Activated naive CD4-positive, alpha-beta T cell (primary cell): ENCODE measurements around the gene SLC38A4.
"Not testable (repeated sequence)": the region's sequence is repeated elsewhere in the genome, so short reads cannot be mapped to it uniquely, and the experiment has no call there.

Experiments used
- DNase-seq, 4 experiments: peaks; one replicate each; lab custom pipeline; 2025; lab: John Stamatoyannopoulos, UW

Gene SLC38A4

GRCh38 chr12:46774322-46774633, 51.5 kb downstream of the SLC38A4 start:
- no peak for DNase-seq

GRCh38 chr12:46773586-46774321, 52.0 kb downstream of the SLC38A4 start:
- no peak for DNase-seq

- no peak for DNase-seq
These were observed 54.4 kb downstream of the SLC38A4 start for GRCh38 chr12:46771268-46771827.

- no peak for DNase-seq
These were observed 55.2 kb downstream of the SLC38A4 start for GRCh38 chr12:46770501-46771183.

GRCh38 chr12:46764005-46764404, 61.8 kb downstream of the SLC38A4 start:
- DNase-seq = no peak

GRCh38 chr12:46763230-46763629, 62.6 kb downstream of the SLC38A4 start:
- DNase-seq = no peak

- no peak for DNase-seq
These were observed 71.2 kb downstream of the SLC38A4 start for GRCh38 chr12:46754550-46754949.

GRCh38 chr12:46752396-46752795, 73.4 kb downstream of the SLC38A4 start:
- DNase-seq = no peak

- DNase-seq = no peak
These were observed 74.6 kb downstream of the SLC38A4 start for GRCh38 chr12:46751173-46751572.

- no peak for DNase-seq
These were observed 76.5 kb downstream of the SLC38A4 start for GRCh38 chr12:46749322-46749721.

- DNase-seq = no peak
These were observed 81.5 kb downstream of the SLC38A4 start for GRCh38 chr12:46744283-46744682.

- DNase-seq = no peak
These were observed 82.3 kb downstream of the SLC38A4 start for GRCh38 chr12:46743456-46743855.

GRCh38 chr12:46742271-46742670, 83.5 kb downstream of the SLC38A4 start:
- DNase-seq = not testable (repeated sequence)

- DNase-seq = no peak
These were observed 100.5 kb downstream of the SLC38A4 start for GRCh38 chr12:46725332-46725731.

- no peak for DNase-seq
These were observed 102.0 kb downstream of the SLC38A4 start for GRCh38 chr12:46723629-46724419.

- no peak for DNase-seq
These were observed 103.2 kb downstream of the SLC38A4 start for GRCh38 chr12:46722394-46723185.

GRCh38 chr12:46718495-46718894, 107.3 kb downstream of the SLC38A4 start:
- DNase-seq = no peak

GRCh38 chr12:46717868-46718267, 107.9 kb downstream of the SLC38A4 start:
- DNase-seq = no peak

GRCh38 chr12:46717159-46717558, 108.6 kb downstream of the SLC38A4 start:
- no peak for DNase-seq
